GM12878 (cell line): ENCODE measurements around the gene HSPA1A. TPM values are rescaled to one million over a fixed set of nuclear protein-coding genes. Genes with fewer than 3 reads are reported as not detected.
"Not testable (repeated sequence)": the region's sequence is repeated elsewhere in the genome, so short reads cannot be mapped to it uniquely, and the experiment has no call there.

Source experiments
- ATAC-seq: fragments of 200-7000 bp; cut with Tn5 transposase; 3 replicates; pipeline ENCODE4 v1.9.1; 2020; ENCODE audit warnings: mild to moderate bottlenecking, moderate library complexity
- BruUV-seq: library from RNA; stranded (reverse); fragments of 400-500 nt; replicated peaks from 2 replicates; lab custom pipeline; 2021; lab: Mats Ljungman, UMichigan
- CTCF ChIA-PET: fragments of 300-600 bp; sonication (Branson Sonifier 250); formaldehyde crosslinking; extraction: SDS; loops from one replicate; lab custom pipeline; 2021; ENCODE audit warnings: inconsistent platforms; lab: Yijun Ruan, JAX
- POLR2A ChIA-PET: fragments of 350-600 bp; formaldehyde crosslinking; extraction: SDS; loops from one replicate; lab custom pipeline; 2021; ENCODE audit warnings: inconsistent platforms; lab: Charles Lee
- RAD21 ChIA-PET: fragments of 300-600 bp; sonication (Branson Sonifier 250); formaldehyde crosslinking; loops from one replicate; lab custom pipeline; 2023; ENCODE audit warnings: antibody characterized with exemption; ENCODE audit not compliant: unreplicated experiment; lab: Charles Lee
- SMC1A ChIA-PET: fragments of 300-600 bp; sonication (Branson Sonifier 250); formaldehyde crosslinking; loops from one replicate; lab custom pipeline; 2023; ENCODE audit not compliant: unreplicated experiment, uncharacterized antibody; lab: Charles Lee
- DNase-seq: peaks from one replicate; pipeline ENCODE4 v3.0.0-alpha.2; 2011; ENCODE audit warnings: low read depth, low spot score
- FAIRE-seq: peaks from 3 replicates; lab custom pipeline; 2011; peaks lifted over from hg19 to GRCh38; lab: Jason Lieb, UNC
- H2AFZ ChIP-seq: 2 replicates; pipeline ENCODE4 v1.6.0; 2011; ENCODE audit warnings: low read depth, low read length, control low read depth; ENCODE audit not compliant: control insufficient read depth
- H3K27ac ChIP-seq: 2 replicates; pipeline ENCODE4 v1.5.1; 2011; ENCODE audit warnings: control low read depth; ENCODE audit not compliant: control insufficient read depth, insufficient read depth
- H3K27me3 ChIP-seq, 2 experiments: replicated peaks in 1 of 2; 2 replicates each; pipeline versions ENCODE4 v1.6.0 to v1.6.1; 2011; ENCODE audit warnings: low read length in 1 of 2; ENCODE audit not compliant: control insufficient read depth in 2 of 2, insufficient read depth in 2 of 2
- H3K36me3 ChIP-seq, 2 experiments: 2 replicates each; pipeline ENCODE4 v1.5.1; 2011; ENCODE audit warnings: low read length in 1 of 2; ENCODE audit not compliant: control insufficient read depth in 2 of 2, insufficient read depth in 2 of 2
- H3K4me1 ChIP-seq: 2 replicates; pipeline ENCODE4 v1.6.1; 2011; ENCODE audit warnings: mild to moderate bottlenecking, low read length, moderate library complexity, mixed read lengths; ENCODE audit not compliant: control insufficient read depth, insufficient read depth
- H3K4me2 ChIP-seq: 2 replicates; pipeline ENCODE4 v1.6.0; 2011; ENCODE audit warnings: control low read depth; ENCODE audit not compliant: control insufficient read depth, insufficient read depth
- H3K4me3 ChIP-seq: fragments of 200-600 bp; sonication (generic); 2 replicates; pipeline ENCODE4 v1.5.1; 2016
- H3K79me2 ChIP-seq: 2 replicates; pipeline ENCODE4 v1.6.0; 2011; ENCODE audit warnings: low read length; ENCODE audit not compliant: control insufficient read depth, insufficient read depth
- H3K9ac ChIP-seq: 2 replicates; pipeline ENCODE4 v1.8.0; 2011; ENCODE audit warnings: low read length, control low read depth, mixed read lengths; ENCODE audit not compliant: control insufficient read depth, insufficient read depth
- H3K9me3 ChIP-seq: replicated peaks from 3 replicates; pipeline ENCODE4 v1.5.1; 2011; ENCODE audit warnings: mild to moderate bottlenecking, low read length; ENCODE audit not compliant: control insufficient read depth, insufficient read depth
- H4K20me1 ChIP-seq: 2 replicates; pipeline ENCODE4 v1.6.0; 2011; ENCODE audit not compliant: control insufficient read depth, insufficient read depth
- BHLHE40 ChIP-seq, 2 experiments: fragments of 450-650 bp in 1 of 2; IDR thresholded peaks; 2 replicates each; pipeline ENCODE4 v1.6.1; 2011 to 2017; ENCODE audit warnings: low read depth in 2 of 2, borderline replicate concordance in 1 of 2, improper control_type of control experiment in 1 of 2, low read length in 1 of 2, mild to moderate bottlenecking in 1 of 2
- CHD2 ChIP-seq: IDR thresholded peaks from 2 replicates; pipeline ENCODE4 v1.6.1; 2011; ENCODE audit warnings: low read depth, low read length, improper control_type of control experiment, borderline replicate concordance
- CREM ChIP-seq: IDR thresholded peaks from 2 replicates; pipeline ENCODE4 v1.6.1; 2014; ENCODE audit warnings: antibody characterized with exemption, low read depth
- DPF2 ChIP-seq: fragments of 450-650 bp; IDR thresholded peaks from 2 replicates; pipeline ENCODE4 v1.6.1; 2017; ENCODE audit warnings: mild to moderate bottlenecking
- HDGF ChIP-seq: fragments of 450-650 bp; IDR thresholded peaks from 2 replicates; pipeline ENCODE4 v1.6.1; 2016; ENCODE audit warnings: antibody characterized with exemption
- KDM1A ChIP-seq: fragments of 200-600 bp; sonication (generic); IDR thresholded peaks from 2 replicates; pipeline ENCODE4 v1.6.1; 2016; ENCODE audit warnings: borderline replicate concordance
- POU2F2 ChIP-seq: IDR thresholded peaks from 3 replicates; pipeline ENCODE4 v1.6.1; 2011; ENCODE audit warnings: low read depth, mild to moderate bottlenecking, low read length, borderline replicate concordance
- WRNIP1 ChIP-seq: IDR thresholded peaks from 2 replicates; pipeline ENCODE4 v1.6.1; 2011; ENCODE audit warnings: low read depth, low read length, improper control_type of control experiment, borderline replicate concordance
- WGBS: methylation state at CpG from one replicate; pipeline ENCODE4 v1.1.6; 2016; ENCODE audit warnings: low lambda C conversion rate; ENCODE audit not compliant: insufficient replicate concordance, insufficient coverage; ENCODE audit errors: missing lambda C conversion rate; 5-methylcytosine and 5-hydroxymethylcytosine counted together
- in situ Hi-C: fragments of 300-500 bp; cut with MboI; formaldehyde crosslinking; loops from 9 replicates; pipeline ENCODE4 v1.14.3; 2018; ENCODE audit warnings: mixed read lengths
- intact Hi-C: fragments of 100-400 bp; cut with micrococcal nuclease; formaldehyde crosslinking; loops from one replicate; pipeline ENCODE4 v1.14.2; 2022; ENCODE audit not compliant: unreplicated experiment
- polyA plus RNA-seq, 11 experiments: library from polyadenylated mRNA; depleted of rRNA in 4 of 11; unstranded in 6 of 11; stranded (reverse) in 5 of 11; fragments of >200 nt; fragmentation: Nextera tagmentation in 4 of 11; fragmentation: Illumina TruSeq in 1 of 11; extraction: Ambion mirVana in 4 of 11; extraction: Trizol in 1 of 11; gene quantifications; 1 replicate in 1 of 11; 2 replicates in 10 of 11; pipeline versions ENCODE4 v1.2.1 to v1.2.3, GENCODE V29; 2011 to 2016; ENCODE audit warnings: inconsistent platforms in 2 of 11, missing spikeins in 2 of 11, low read depth in 1 of 11
- total RNA-seq, 4 experiments: library from RNA; depleted of rRNA in 3 of 4; stranded (reverse); fragments of >200 nt in 3 of 4; fragmentation: Illumina TruSeq in 1 of 4; extraction: Trizol in 1 of 4; gene quantifications; 2 replicates each; pipeline versions ENCODE4 v1.2.1 to v1.2.3, GENCODE V29; 2013 to 2021

Gene HSPA1A
- total and polyA plus RNA-seq, 10 of the 15 experiments (the other 5 are each of a cell fraction or from before 2014, with no cell fraction given), result 0.29 to 51.8 (median 17.5) TPM

- SMC1A ChIA-PET, result interaction anchor here (1.3 kb wide), 1 partner anchor 12 kb away, joined by 4 read pairs; no protein-coding TSS in a partner anchor
- WGBS, result 94% methylated on average over 8 of the region's 8 CpGs
- intact Hi-C loops, H3K27me3 ChIP-seq, ATAC-seq, H2AFZ ChIP-seq, H3K36me3 ChIP-seq, H4K20me1 ChIP-seq, H3K9me3 ChIP-seq, H3K4me2 ChIP-seq, H3K4me3 ChIP-seq, BruUV-seq, H3K27ac ChIP-seq, H3K9ac ChIP-seq, in situ Hi-C loops, DNase-seq, H3K4me1 ChIP-seq, FAIRE-seq: not testable (repeated sequence)
- POLR2A ChIA-PET, result interaction anchor here (0.6 to 0.7 kb wide), 3 partner anchors 24 to 39 kb away, joined by 3 to 4 read pairs (median 3); no protein-coding TSS in a partner anchor
- H3K79me2 ChIP-seq, result peaks cover 10% of the 10 kb centered on the region
- CTCF ChIA-PET, result interaction anchor here (0.6 to 1.4 kb wide), 5 partner anchors 10 to 113 kb away, joined by 3 to 9 read pairs (median 4); no protein-coding TSS in a partner anchor
- RAD21 ChIA-PET, result interaction anchor here (0.6 kb wide), 1 partner anchor 13 kb away, joined by 3 read pairs; no protein-coding TSS in a partner anchor
Measured at GRCh38 chr6:31801031-31801927, 14.1 kb upstream of the HSPA1A start.

GRCh38 chr6:31805939-31806469, 9.3 kb upstream of the HSPA1A start:
- intact Hi-C loops, result no loop called here
- ATAC-seq (peak; percentile 59), FAIRE-seq (no peak), DNase-seq (no peak)
- H3K27ac ChIP-seq, result peak overlapping the region; percentile 81
- H3K27me3 ChIP-seq, result no peaks in the 10 kb centered on the region
- peak overlapping the region; percentile 85 for H2AFZ ChIP-seq
- 0 out of 2 replicates have a peak, but pooled peaks cover 3% of the 10 kb centered on the region for H3K4me1 ChIP-seq
- 9% methylated on average over 7 of the region's 7 CpGs for WGBS
- in situ Hi-C loops, result no loop called here
- no peaks in the 10 kb centered on the region; a peak in 1 of 4 replicates for H3K36me3 ChIP-seq
- H3K9me3 ChIP-seq, result no peaks in the 10 kb centered on the region
- POLR2A ChIA-PET, result interaction anchor here (0.6 to 3.5 kb wide), 20 partner anchors 9 to 229 kb away, joined by 3 to 44 read pairs (median 5); partner anchors contain the start of genes ABHD16A, CLIC1, HSPA1A and HSPA1B
- TF ChIP-seq KDM1A (no peak), CREM (no peak), WRNIP1 (0 out of 2 replicates have a peak, but pooled peaks have one; percentile 27), HDGF (no peak), CHD2 (0 out of 2 replicates have a peak, but pooled peaks have one; percentile 10), DPF2 (0 out of 2 replicates have a peak, but pooled peaks have one; percentile 1), BHLHE40 (IDR thresholded peaks at IDR 0.05; ENCODE audit: borderline replicate concordance in 1 of 2, low read depth in 2 of 2, low read length in 1 of 2) (no peak), POU2F2 (no peak)
- H3K4me2 ChIP-seq, result peak overlapping the region; percentile 86
- SMC1A ChIA-PET, result interaction anchor here (0.7 to 3.8 kb wide), 13 partner anchors 9 to 554 kb away, joined by 3 to 22 read pairs (median 8); partner anchors contain the start of genes CLIC1, HSPA1A, HSPA1B and HSPA1L
- BruUV-seq, result no TSS peak
- peak overlapping the region; percentile 96 for H3K9ac ChIP-seq
- H4K20me1 ChIP-seq, result no peaks in the 10 kb centered on the region
- H3K79me2 ChIP-seq, result peaks cover 15% of the 10 kb centered on the region
- CTCF ChIA-PET, result interaction anchor here (1.2 to 4.1 kb wide), 9 partner anchors 10 to 76 kb away, joined by 3 to 26 read pairs (median 7); partner anchors contain the start of genes MSH5, NEU1 and VARS1
- RAD21 ChIA-PET, result interaction anchor here (1.2 to 3.1 kb wide), 8 partner anchors 8 to 67 kb away, joined by 6 to 37 read pairs (median 10); partner anchors contain the start of genes CLIC1, HSPA1A, HSPA1B and HSPA1L
- peak overlapping the region; percentile 92 for H3K4me3 ChIP-seq
